Esophagus (tissue), 2 donors: ENCODE measurements around the gene MBD3L5. TPM values are rescaled to one million over a fixed set of nuclear protein-coding genes. Genes with fewer than 3 reads are reported as not detected.
"Not testable (repeated sequence)": the region's sequence is repeated elsewhere in the genome, so short reads cannot be mapped to it uniquely, and the experiment has no call there.

Source experiments
- H3K27ac ChIP-seq, 2 donors: one replicate each; pipeline ENCODE4 v1.5.1; 2013; ENCODE audit warnings: low read depth in 2 of 2, mild to moderate bottlenecking in 2 of 2, inconsistent platforms in 1 of 2, low read length in 1 of 2, moderate library complexity in 1 of 2
- H3K27me3 ChIP-seq, 2 donors: one replicate each; pipeline ENCODE4 v1.6.1; 2013; ENCODE audit warnings: low read length in 2 of 2, control low read depth in 1 of 2, mild to moderate bottlenecking in 1 of 2; ENCODE audit not compliant: insufficient read depth in 2 of 2, control insufficient read depth in 1 of 2
- H3K36me3 ChIP-seq, 2 donors: one replicate each; pipeline ENCODE4 v1.6.1; 2013; ENCODE audit warnings: low read length in 1 of 2; ENCODE audit not compliant: control insufficient read depth in 2 of 2, insufficient read depth in 2 of 2
- H3K4me1 ChIP-seq, 2 donors: one replicate each; pipeline ENCODE4 v1.6.1; 2013; ENCODE audit warnings: low read length in 1 of 2; ENCODE audit not compliant: control insufficient read depth in 2 of 2, insufficient read depth in 2 of 2
- H3K4me3 ChIP-seq, 2 donors: one replicate each; pipeline ENCODE4 v1.5.1; 2013; ENCODE audit warnings: low read length in 2 of 2, mild to moderate bottlenecking in 2 of 2, low read depth in 1 of 2, moderate library complexity in 1 of 2
- H3K9me3 ChIP-seq, 2 donors: one replicate each; pipeline ENCODE4 v1.6.1; 2013; ENCODE audit warnings: mild to moderate bottlenecking in 2 of 2, low read depth in 1 of 2, low read length in 1 of 2, moderate library complexity in 1 of 2; ENCODE audit not compliant: control insufficient read depth in 2 of 2, insufficient read depth in 1 of 2
- WGBS, 2 donors: extraction: QIAGEN DNeasy Blood & Tissue Kit; methylation state at CpG; one replicate each; pipeline ENCODE4 v1.1.7; 2013; 5-methylcytosine and 5-hydroxymethylcytosine counted together
- polyA plus RNA-seq, 2 donors: library from polyadenylated mRNA; stranded (reverse); fragments of 200-250 nt; gene quantifications; one replicate each; pipeline ENCODE4 v1.2.3, GENCODE V29; 2013
- donor health status: healthy with polysubstance abuse.
- donor health status: Bipolar disorder and iron deficiency.

MBD3L5 gene
- polyA plus RNA-seq, 2 donors: not detected

- no peaks in the 10 kb centered on the region for H3K36me3 ChIP-seq
- no peaks in the 10 kb centered on the region for H3K27me3 ChIP-seq
- no peaks in the 10 kb centered on the region for H3K4me1 ChIP-seq
- H3K27ac ChIP-seq: no peak overlapping the region
- H3K4me3 ChIP-seq: no peak overlapping the region
- H3K9me3 ChIP-seq: no peaks in the 10 kb centered on the region
- WGBS, 2 donors: 55 to 58% methylated on average over 18 of the region's 18 CpGs
These were observed 26.0 kb upstream of the MBD3L5 start for GRCh38 chr19:7004313-7004931.

- Histone ChIP-seq H3K27ac (no peak overlapping the region), H3K9me3 (no peaks in the 10 kb centered on the region), H3K36me3 (no peaks in the 10 kb centered on the region), H3K4me1 (no peaks in the 10 kb centered on the region), H3K27me3 (no peaks in the 10 kb centered on the region), H3K4me3 (no peak overlapping the region)
- WGBS, 2 donors: 81 to 82% methylated on average over 11 of the region's 11 CpGs
These were observed 24.2 kb upstream of the MBD3L5 start for GRCh38 chr19:7006135-7006704.

- Histone ChIP-seq H3K27me3 (no peaks in the 10 kb centered on the region), H3K4me1 (no peaks in the 10 kb centered on the region), H3K9me3 (no peaks in the 10 kb centered on the region), H3K27ac (no peak overlapping the region), H3K36me3 (no peaks in the 10 kb centered on the region), H3K4me3 (no peak overlapping the region)
- WGBS, 2 donors: 39 to 55% methylated on average over 4 of the region's 4 CpGs
These were observed 22.5 kb upstream of the MBD3L5 start for GRCh38 chr19:7007859-7008258.

- WGBS, 2 donors: 81 to 84% methylated on average over 12 of the region's 12 CpGs
- no peaks in the 10 kb centered on the region for H3K27me3 ChIP-seq
- no peaks in the 10 kb centered on the region for H3K9me3 ChIP-seq
- no peak overlapping the region for H3K4me3 ChIP-seq
- H3K36me3 ChIP-seq: no peaks in the 10 kb centered on the region
- no peaks in the 10 kb centered on the region for H3K4me1 ChIP-seq
- no peak overlapping the region for H3K27ac ChIP-seq
These were observed 19.4 kb upstream of the MBD3L5 start for GRCh38 chr19:7010722-7011593.

DNA sequence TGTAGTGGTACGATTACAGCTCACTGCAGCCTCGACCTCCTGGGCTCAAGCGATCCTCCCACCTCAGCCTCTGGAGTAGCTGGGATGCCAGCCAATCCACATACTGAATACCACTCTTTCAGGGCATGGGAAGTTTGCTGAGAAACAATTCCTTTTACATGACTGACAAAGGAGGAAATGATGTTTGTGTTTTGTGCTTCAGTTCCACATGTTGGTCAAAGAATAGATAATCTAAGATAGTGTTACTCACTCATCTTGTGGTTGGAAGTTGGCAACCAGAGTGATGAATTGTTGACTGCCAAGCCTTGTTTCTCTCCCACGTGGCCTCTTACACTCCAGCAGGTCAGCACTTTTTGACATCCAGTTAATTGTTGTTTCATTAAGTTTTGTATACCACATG lies 16.7 kb upstream of the MBD3L5 start:
- WGBS, 2 donors: 60 to 63% methylated on average over 4 of the region's 4 CpGs
- Histone ChIP-seq H3K4me1 (no peaks in the 10 kb centered on the region), H3K36me3 (no peaks in the 10 kb centered on the region), H3K27ac (no peak overlapping the region), H3K9me3 (no peaks in the 10 kb centered on the region), H3K4me3 (no peak overlapping the region), H3K27me3 (no peaks in the 10 kb centered on the region)

- Histone ChIP-seq H3K4me3 (no peak overlapping the region), H3K4me1 (no peaks in the 10 kb centered on the region), H3K27me3 (no peaks in the 10 kb centered on the region), H3K27ac (no peak overlapping the region), H3K9me3 (no peaks in the 10 kb centered on the region), H3K36me3 (no peaks in the 10 kb centered on the region)
- WGBS, 2 donors: 72 to 74% methylated on average over 6 of the region's 6 CpGs
These were observed 11.6 kb upstream of the MBD3L5 start for GRCh38 chr19:7018828-7019227.

DNA sequence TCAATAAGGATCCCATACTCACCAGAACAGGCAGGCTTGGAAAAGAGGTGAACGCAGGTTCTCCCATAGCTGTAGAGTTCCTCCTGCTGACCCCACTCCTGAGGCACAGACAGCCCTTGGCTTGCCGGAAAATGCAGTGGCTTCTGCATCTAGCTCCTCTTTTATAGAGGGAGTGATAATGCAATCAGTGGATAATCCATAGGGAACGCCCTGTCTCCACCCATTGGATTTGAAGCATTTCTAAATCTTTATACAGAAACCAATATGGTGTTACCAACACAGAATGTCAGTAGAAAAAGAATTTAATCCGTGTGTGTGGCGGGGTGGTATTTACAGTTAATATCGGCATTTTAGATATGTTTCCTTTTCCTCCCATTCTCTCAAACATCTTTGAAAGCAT lies 9.0 kb upstream of the MBD3L5 start, which contains the start of gene MBD3L2B:
TSS of gene MBD3L2B (minus strand) at position 101 of the 400 bp plus-strand sequence. CDS start at position 67, 34 bp downstream.
- no CpG with 5 or more reads among the region's 6 CpGs for WGBS, 2 donors
- H3K36me3 ChIP-seq, H3K4me3 ChIP-seq, H3K27ac ChIP-seq, H3K27me3 ChIP-seq, H3K9me3 ChIP-seq, H3K4me1 ChIP-seq: not testable (repeated sequence)

DNA sequence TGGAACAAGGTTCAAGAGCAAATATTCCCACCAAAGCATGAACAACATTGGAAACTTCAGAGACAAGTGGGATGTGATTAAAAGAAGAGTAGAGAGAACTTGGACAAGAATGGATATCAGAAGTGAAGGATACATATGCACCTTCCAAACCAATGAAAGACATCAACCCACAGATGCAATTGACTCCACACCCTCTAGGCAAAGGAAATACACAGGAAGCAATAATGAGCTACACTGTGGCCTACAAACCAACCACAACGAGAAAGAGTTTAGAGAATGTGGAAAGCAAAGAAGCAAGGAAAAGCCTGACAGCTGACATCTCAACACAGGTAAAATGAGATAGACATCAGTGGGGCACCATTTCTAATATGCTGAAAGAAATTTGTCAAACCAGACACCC lies 1.6 kb upstream of the MBD3L5 start:
- not testable (repeated sequence) for H3K4me1 ChIP-seq, H3K4me3 ChIP-seq, H3K36me3 ChIP-seq, H3K27me3 ChIP-seq, H3K27ac ChIP-seq, H3K9me3 ChIP-seq
- no CpG with 5 or more reads among the region's 1 CpG for WGBS, 2 donors

- not testable (repeated sequence) for H3K9me3 ChIP-seq, H3K36me3 ChIP-seq, H3K27me3 ChIP-seq, H3K4me1 ChIP-seq, H3K4me3 ChIP-seq, H3K27ac ChIP-seq
- WGBS, 2 donors: no CpG with 5 or more reads among the region's 9 CpGs
These were observed 9.7 kb downstream of the MBD3L5 start, which contains the start of gene MBD3L4 for GRCh38 chr19:7040079-7040478. Gene MBD3L4, minus strand, starts transcription at chr19:7040179. Its CDS starts 35 bp downstream, at chr19:7040144.
